ENCODE data around the gene REP15. TPM values are rescaled to one million over a fixed set of nuclear protein-coding genes. Genes with fewer than 3 reads are reported as not detected.

The REP15 gene
- total RNA-seq, 1 donor, result 4.0 TPM

DNA sequence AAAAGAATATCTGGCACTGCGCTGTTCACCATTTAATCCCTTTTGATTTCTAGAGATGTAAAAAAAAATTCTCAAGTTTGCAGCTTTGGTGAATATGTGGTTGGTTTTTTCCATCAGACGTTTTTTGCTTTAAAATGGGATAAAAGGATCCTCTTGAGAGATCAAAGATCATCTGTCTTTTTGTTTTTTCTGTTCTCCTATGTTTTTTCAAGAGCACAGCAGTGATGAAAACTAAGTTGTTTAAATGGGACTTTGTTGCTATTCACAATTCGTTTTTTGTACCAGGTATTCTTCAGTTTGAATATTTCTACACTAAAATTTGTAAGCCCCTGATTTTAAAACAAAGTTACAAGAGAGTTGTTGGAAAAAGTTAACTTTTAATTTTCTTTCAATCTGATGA lies 29.7 kb upstream of the REP15 start:
- no peaks in the 10 kb centered on the region for H3K27me3 ChIP-seq (ENCODE audit: insufficient read depth, low read length)
- no peak for DNase-seq (ENCODE audit: insufficient read length, low spot score, missing footprints)
- H3K36me3 ChIP-seq (ENCODE audit: insufficient read depth, low read length), result peaks cover 69% of the 10 kb centered on the region
- H3K4me3 ChIP-seq (ENCODE audit: insufficient read depth, low read length), result no peak overlapping the region
- H4K20me1 ChIP-seq (ENCODE audit: insufficient read depth, low read length), result no peaks in the 10 kb centered on the region
- H3K9me3 ChIP-seq (ENCODE audit: low read depth, low read length), result no peaks in the 10 kb centered on the region
- H3K4me1 ChIP-seq (ENCODE audit: insufficient read depth, low read length), result peaks cover 15% of the 10 kb centered on the region
- H3K4me2 ChIP-seq (ENCODE audit: insufficient read depth, low read length), result no peak overlapping the region
- TF ChIP-seq, protein P1, sequence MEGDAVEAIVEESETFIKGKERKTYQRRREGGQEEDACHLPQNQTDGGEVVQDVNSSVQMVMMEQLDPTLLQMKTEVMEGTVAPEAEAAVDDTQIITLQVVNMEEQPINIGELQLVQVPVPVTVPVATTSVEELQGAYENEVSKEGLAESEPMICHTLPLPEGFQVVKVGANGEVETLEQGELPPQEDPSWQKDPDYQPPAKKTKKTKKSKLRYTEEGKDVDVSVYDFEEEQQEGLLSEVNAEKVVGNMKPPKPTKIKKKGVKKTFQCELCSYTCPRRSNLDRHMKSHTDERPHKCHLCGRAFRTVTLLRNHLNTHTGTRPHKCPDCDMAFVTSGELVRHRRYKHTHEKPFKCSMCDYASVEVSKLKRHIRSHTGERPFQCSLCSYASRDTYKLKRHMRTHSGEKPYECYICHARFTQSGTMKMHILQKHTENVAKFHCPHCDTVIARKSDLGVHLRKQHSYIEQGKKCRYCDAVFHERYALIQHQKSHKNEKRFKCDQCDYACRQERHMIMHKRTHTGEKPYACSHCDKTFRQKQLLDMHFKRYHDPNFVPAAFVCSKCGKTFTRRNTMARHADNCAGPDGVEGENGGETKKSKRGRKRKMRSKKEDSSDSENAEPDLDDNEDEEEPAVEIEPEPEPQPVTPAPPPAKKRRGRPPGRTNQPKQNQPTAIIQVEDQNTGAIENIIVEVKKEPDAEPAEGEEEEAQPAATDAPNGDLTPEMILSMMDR (IDR thresholded peaks at IDR 0.05; ENCODE audit: extremely low read depth, low read depth, low read length), result no peak
- H3K27ac ChIP-seq (ENCODE audit: low read depth, low read length), result peak overlapping the region; percentile 83
- no peak overlapping the region for H2AFZ ChIP-seq (ENCODE audit: low read length)
- peaks cover 5% of the 10 kb centered on the region for H3K79me2 ChIP-seq (ENCODE audit: insufficient read depth, low read length)

DNA sequence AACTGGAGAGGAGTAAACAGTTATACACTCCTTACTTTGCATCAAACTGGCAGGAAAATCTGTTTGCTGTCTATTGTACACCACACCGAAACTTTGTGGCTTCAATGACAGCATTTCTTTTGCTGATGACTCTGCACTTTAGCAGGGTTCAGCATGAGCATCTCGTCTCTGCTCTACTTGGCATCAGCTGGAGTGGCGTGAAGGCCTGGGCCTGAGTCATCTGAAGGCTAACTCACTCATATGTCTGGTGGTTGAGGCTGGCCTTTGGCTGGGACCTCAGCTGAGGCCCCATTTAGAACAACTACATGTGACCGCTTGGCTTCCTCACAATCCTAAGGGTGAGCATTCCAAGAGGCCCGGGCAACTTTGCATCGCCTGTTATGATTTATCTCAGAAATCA lies 28.7 kb upstream of the REP15 start:
- Histone ChIP-seq H3K27ac (ENCODE audit: low read depth, low read length) (peak overlapping the region; percentile 83), H3K36me3 (ENCODE audit: insufficient read depth, low read length) (peaks cover 67% of the 10 kb centered on the region), H3K4me2 (ENCODE audit: insufficient read depth, low read length) (peak overlapping the region; percentile 8), H2AFZ (ENCODE audit: low read length) (no peak overlapping the region), H3K4me1 (ENCODE audit: insufficient read depth, low read length) (peaks cover 15% of the 10 kb centered on the region), H4K20me1 (ENCODE audit: insufficient read depth, low read length) (no peaks in the 10 kb centered on the region), H3K9me3 (ENCODE audit: low read depth, low read length) (no peaks in the 10 kb centered on the region), H3K27me3 (ENCODE audit: insufficient read depth, low read length) (no peaks in the 10 kb centered on the region), H3K4me3 (ENCODE audit: insufficient read depth, low read length) (no peak overlapping the region), H3K79me2 (ENCODE audit: insufficient read depth, low read length) (peaks cover 2% of the 10 kb centered on the region)
- DNase-seq (ENCODE audit: insufficient read length, low spot score, missing footprints), result peak; percentile 91
- TF ChIP-seq, protein P1 (IDR thresholded peaks at IDR 0.05; ENCODE audit: extremely low read depth, low read depth, low read length), result no peak

DNA sequence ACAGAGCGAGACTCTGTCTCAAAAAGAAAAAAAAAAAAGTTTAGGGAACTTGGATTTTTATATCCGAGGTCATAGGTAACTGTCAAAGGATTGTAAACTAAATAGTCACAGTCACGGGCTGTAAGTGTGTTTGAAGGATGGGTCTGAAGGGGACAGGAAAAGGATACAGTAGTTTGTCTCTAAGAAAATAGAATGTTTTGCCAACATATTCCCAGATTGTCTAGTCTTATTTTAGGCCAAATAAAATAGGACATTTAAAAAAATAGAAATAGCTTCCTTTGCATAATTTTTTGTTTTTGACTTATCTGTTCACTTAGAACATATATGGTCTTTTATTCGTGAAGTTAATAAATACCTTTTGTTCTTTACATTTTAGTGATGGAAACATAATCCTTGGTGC lies 24.2 kb upstream of the REP15 start:
- no peak for DNase-seq (ENCODE audit: insufficient read length, low spot score, missing footprints)
- no peak overlapping the region for H3K27ac ChIP-seq (ENCODE audit: low read depth, low read length)
- H3K4me2 ChIP-seq (ENCODE audit: insufficient read depth, low read length), result no peak overlapping the region
- H3K4me3 ChIP-seq (ENCODE audit: insufficient read depth, low read length), result no peak overlapping the region
- no peaks in the 10 kb centered on the region for H3K9me3 ChIP-seq (ENCODE audit: low read depth, low read length)
- H3K79me2 ChIP-seq (ENCODE audit: insufficient read depth, low read length), result peaks cover 2% of the 10 kb centered on the region
- TF ChIP-seq, protein P1 (IDR thresholded peaks at IDR 0.05; ENCODE audit: extremely low read depth, low read depth, low read length), result no peak
- H4K20me1 ChIP-seq (ENCODE audit: insufficient read depth, low read length), result no peaks in the 10 kb centered on the region
- H3K4me1 ChIP-seq (ENCODE audit: insufficient read depth, low read length), result peaks cover 11% of the 10 kb centered on the region
- H3K27me3 ChIP-seq (ENCODE audit: insufficient read depth, low read length), result no peaks in the 10 kb centered on the region
- peaks cover 84% of the 10 kb centered on the region for H3K36me3 ChIP-seq (ENCODE audit: insufficient read depth, low read length)
- no peak overlapping the region for H2AFZ ChIP-seq (ENCODE audit: low read length)

DNA sequence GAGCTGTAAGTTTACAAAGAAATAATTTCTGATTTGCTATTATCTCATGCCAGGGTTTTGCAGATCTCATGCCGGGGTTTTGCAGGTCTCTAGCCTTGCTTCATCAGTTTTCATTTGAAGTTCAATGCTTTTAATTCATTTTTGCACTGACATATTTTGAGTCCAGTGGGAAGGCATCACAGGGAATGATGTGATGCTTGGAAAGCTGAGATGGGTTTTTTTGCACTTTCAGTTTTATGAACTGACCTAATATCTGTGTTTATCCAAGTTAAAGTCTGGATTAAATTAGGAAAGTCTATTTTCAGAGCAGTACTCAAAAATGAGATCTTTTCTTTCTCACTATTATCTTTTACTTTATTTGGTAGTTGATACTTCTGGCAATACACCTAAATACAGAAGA lies 23.6 kb upstream of the REP15 start:
- Histone ChIP-seq H3K4me2 (ENCODE audit: insufficient read depth, low read length) (no peak overlapping the region), H3K9me3 (ENCODE audit: low read depth, low read length) (no peaks in the 10 kb centered on the region), H2AFZ (ENCODE audit: low read length) (no peak overlapping the region), H3K27ac (ENCODE audit: low read depth, low read length) (no peak overlapping the region), H3K27me3 (ENCODE audit: insufficient read depth, low read length) (no peaks in the 10 kb centered on the region), H3K79me2 (ENCODE audit: insufficient read depth, low read length) (peaks cover 2% of the 10 kb centered on the region), H3K36me3 (ENCODE audit: insufficient read depth, low read length) (peaks cover 87% of the 10 kb centered on the region), H4K20me1 (ENCODE audit: insufficient read depth, low read length) (no peaks in the 10 kb centered on the region), H3K4me3 (ENCODE audit: insufficient read depth, low read length) (no peak overlapping the region), H3K4me1 (ENCODE audit: insufficient read depth, low read length) (peaks cover 5% of the 10 kb centered on the region)
- DNase-seq (ENCODE audit: insufficient read length, low spot score, missing footprints), result no peak
- TF ChIP-seq, protein P1 (IDR thresholded peaks at IDR 0.05; ENCODE audit: extremely low read depth, low read depth, low read length), result no peak

Measured in osteoblast (primary cell).